Mammary epithelial cell (primary cell): ENCODE measurements around the gene OR6S1.

Experiments used
- CTCF ChIP-seq, 2 donors: IDR thresholded peaks in 1 of 2; conservative IDR thresholded peaks in 1 of 2; 2 replicates each; pipeline ENCODE4 v1.5.1; 2011 to 2012; ENCODE audit warnings: inconsistent platforms in 2 of 2, low read length in 2 of 2, mild to moderate bottlenecking in 2 of 2, control low read depth in 1 of 2, low read depth in 1 of 2; ENCODE audit not compliant: insufficient read depth in 1 of 2; ENCODE audit errors: extremely low read depth in 1 of 2
- EZH2 ChIP-seq: IDR thresholded peaks from 2 replicates; pipeline ENCODE4 v1.6.1; 2012; ENCODE audit warnings: low read length, inconsistent platforms, borderline replicate concordance

- TF ChIP-seq CTCF (conservative IDR thresholded peaks at IDR 0.05 in 1 of 2, IDR thresholded peaks at IDR 0.05 in 1 of 2; ENCODE audit: extremely low read depth in 1 of 2, insufficient read depth in 1 of 2, low read depth in 1 of 2, low read length in 2 of 2): no peak
- no peak for TF ChIP-seq EZH2
Measured at GRCh38 chr14:20684662-20685456, 43.4 kb upstream of the OR6S1 start.
